Kidney epithelial cell (primary cell): ENCODE results near the gene RUNX1. TPM values are rescaled to one million over a fixed set of nuclear protein-coding genes. Genes with fewer than 3 reads are reported as not detected.

ENCODE experiments used
- DNase-seq: peaks from one replicate; pipeline ENCODE4 v3.0.0-alpha.2; 2010; ENCODE audit warnings: low read depth
- H3K27me3 ChIP-seq: 2 replicates; pipeline ENCODE4 v1.6.0; 2011; ENCODE audit warnings: low read length; ENCODE audit not compliant: control insufficient read depth, insufficient read depth
- H3K36me3 ChIP-seq: 2 replicates; pipeline ENCODE4 v1.5.1; 2011; ENCODE audit warnings: low read length; ENCODE audit not compliant: control insufficient read depth, insufficient read depth
- H3K4me3 ChIP-seq: 2 replicates; pipeline ENCODE4 v1.5.1; 2011; ENCODE audit warnings: low read depth, mild to moderate bottlenecking, control low read depth, low read length
- total RNA-seq: library from RNA; depleted of rRNA; stranded (reverse); fragments of >200 nt; gene quantifications from 2 replicates; pipeline ENCODE4 v1.2.3, GENCODE V29; 2015
- TF ChIP-seq, protein P1 (sequence below): IDR thresholded peaks from 2 replicates; pipeline ENCODE4 v1.5.1; 2011; ENCODE audit warnings: mild to moderate bottlenecking, moderate library complexity, low read length, control low read depth, inconsistent platforms; ENCODE audit not compliant: insufficient read depth, poor library complexity, severe bottlenecking

The RUNX1 gene
- total RNA-seq, 1 donor from 2014 or later = 43.0 TPM

- DNase-seq = no peak
- TF ChIP-seq, protein P1, sequence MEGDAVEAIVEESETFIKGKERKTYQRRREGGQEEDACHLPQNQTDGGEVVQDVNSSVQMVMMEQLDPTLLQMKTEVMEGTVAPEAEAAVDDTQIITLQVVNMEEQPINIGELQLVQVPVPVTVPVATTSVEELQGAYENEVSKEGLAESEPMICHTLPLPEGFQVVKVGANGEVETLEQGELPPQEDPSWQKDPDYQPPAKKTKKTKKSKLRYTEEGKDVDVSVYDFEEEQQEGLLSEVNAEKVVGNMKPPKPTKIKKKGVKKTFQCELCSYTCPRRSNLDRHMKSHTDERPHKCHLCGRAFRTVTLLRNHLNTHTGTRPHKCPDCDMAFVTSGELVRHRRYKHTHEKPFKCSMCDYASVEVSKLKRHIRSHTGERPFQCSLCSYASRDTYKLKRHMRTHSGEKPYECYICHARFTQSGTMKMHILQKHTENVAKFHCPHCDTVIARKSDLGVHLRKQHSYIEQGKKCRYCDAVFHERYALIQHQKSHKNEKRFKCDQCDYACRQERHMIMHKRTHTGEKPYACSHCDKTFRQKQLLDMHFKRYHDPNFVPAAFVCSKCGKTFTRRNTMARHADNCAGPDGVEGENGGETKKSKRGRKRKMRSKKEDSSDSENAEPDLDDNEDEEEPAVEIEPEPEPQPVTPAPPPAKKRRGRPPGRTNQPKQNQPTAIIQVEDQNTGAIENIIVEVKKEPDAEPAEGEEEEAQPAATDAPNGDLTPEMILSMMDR = no peak
- H3K4me3 ChIP-seq = no peak overlapping the region
- no peaks in the 10 kb centered on the region for H3K36me3 ChIP-seq
- H3K27me3 ChIP-seq = no peaks in the 10 kb centered on the region
Measured at GRCh38 chr21:35004314-35004713, 44.8 kb downstream of the RUNX1 start.

DNA sequence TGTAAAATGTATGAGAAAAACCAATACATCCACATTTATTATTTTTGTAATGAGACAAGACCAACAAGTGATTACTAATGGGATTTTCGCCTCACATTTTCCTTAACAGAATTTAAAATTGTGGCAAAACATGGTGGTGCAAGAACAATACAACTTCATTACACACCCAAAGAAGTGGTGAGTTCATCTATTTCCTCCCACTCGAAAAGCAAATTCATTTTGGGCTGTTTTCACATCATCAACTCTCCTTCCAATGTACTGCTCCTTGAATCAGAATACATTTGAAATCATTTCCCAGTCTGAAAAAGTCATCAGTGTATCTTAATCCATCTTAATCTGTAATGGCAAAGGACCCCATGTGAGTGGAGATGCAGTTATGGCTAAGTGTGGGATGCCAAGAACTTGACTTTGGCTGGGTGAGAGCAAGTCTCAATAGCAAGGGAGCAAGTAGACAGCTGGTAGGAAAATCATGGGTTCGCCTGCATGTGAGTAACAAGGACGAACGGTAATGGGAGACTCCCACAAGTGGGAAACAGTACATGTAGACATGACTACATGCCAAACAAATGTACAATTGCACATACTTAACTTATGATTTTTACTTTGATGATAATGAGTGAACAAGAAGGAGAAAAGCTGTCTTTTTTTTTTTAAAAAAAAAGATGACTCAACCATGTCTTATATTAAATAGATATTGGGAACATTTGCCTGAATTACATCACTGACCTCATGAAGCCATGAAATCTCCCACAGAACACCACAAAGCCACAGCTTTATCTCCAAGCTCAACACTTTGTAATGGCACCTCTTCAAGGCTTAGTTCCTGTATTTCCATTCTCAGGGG lies 46.0 kb downstream of the RUNX1 start:
- H3K4me3 ChIP-seq = no peak overlapping the region
- DNase-seq = no peak
- no peaks in the 10 kb centered on the region for H3K27me3 ChIP-seq
- H3K36me3 ChIP-seq = no peaks in the 10 kb centered on the region
- TF ChIP-seq, protein P1 = no peak

DNA sequence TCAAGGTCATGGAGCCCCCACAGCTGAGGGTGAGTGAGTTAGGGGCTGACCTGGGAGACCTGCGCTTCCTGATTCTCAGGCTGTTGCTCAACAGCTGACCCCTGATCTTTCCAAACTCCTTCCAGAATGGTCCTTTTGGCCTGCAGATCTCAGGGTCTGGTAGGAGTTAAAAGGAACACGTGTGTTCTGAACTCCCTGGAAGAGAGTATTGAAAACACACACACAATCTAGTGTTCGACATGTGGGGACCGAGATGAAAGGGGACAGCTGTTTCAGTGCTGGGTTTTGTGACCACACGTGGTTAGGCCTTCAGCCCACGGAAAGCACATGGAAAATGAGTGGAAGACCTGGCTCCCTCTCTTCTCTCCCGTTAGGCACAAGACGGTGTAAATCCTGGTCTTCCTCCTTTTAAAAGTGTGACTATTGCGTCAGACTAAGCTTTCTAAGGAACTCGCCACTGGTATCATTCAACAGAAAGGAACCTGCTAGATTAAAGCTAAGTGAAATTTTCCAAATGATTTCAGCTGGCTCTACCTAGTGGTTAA lies 49.6 kb downstream of the RUNX1 start:
- H3K4me3 ChIP-seq = no peak overlapping the region
- H3K27me3 ChIP-seq = no peaks in the 10 kb centered on the region
- no peak for DNase-seq
- TF ChIP-seq, protein P1 = no peak
- no peaks in the 10 kb centered on the region for H3K36me3 ChIP-seq

- DNase-seq = no peak
- no peak overlapping the region for H3K4me3 ChIP-seq
- no peaks in the 10 kb centered on the region for H3K27me3 ChIP-seq
- H3K36me3 ChIP-seq = no peaks in the 10 kb centered on the region
- TF ChIP-seq, protein P1 = no peak
Measured at GRCh38 chr21:34998176-34998575, 50.9 kb downstream of the RUNX1 start.

DNA sequence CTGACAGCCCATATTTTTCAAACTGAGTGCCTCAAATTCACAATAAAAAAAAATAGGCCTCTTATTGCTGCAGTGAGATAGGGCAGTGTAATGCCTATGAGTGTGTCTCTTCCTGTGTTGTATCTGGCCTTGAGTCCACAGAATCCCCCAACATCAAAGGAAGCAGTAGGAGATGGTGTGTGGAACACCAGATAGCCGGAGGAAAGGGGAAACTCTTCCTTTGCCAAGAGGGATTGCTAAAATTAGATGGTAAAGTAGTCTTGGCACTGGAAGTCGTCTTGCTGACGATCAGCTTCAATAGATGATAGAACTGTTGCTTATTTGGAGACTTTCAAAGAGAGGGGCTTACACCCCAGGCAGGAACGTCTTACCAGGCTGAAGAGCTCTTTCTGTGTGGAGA lies 51.8 kb downstream of the RUNX1 start:
- H3K27me3 ChIP-seq = no peaks in the 10 kb centered on the region
- H3K4me3 ChIP-seq = no peak overlapping the region
- TF ChIP-seq, protein P1 = no peak
- DNase-seq = no peak
- H3K36me3 ChIP-seq = no peaks in the 10 kb centered on the region
